Hepatocyte (in vitro differentiated cells): Measurements from ENCODE around the gene CHMP6. TPM values are rescaled to one million over a fixed set of nuclear protein-coding genes. Genes with fewer than 3 reads are reported as not detected.
"Not testable (repeated sequence)": the region's sequence is repeated elsewhere in the genome, so short reads cannot be mapped to it uniquely, and the experiment has no call there.

Source experiments
- DNase-seq: peaks from one replicate; pipeline ENCODE4 v3.0.0-alpha.2; 2016; ENCODE audit warnings: low spot score
- H2AFZ ChIP-seq: fragments of 200-600 bp; sonication (generic); 2 replicates; pipeline ENCODE4 v1.6.0; 2016; ENCODE audit warnings: antibody characterized with exemption, mild to moderate bottlenecking
- H3K27ac ChIP-seq: fragments of 200-600 bp; sonication (generic); 2 replicates; pipeline ENCODE4 v1.5.1; 2016; ENCODE audit warnings: mild to moderate bottlenecking
- H3K27me3 ChIP-seq: fragments of 200-600 bp; sonication (generic); 2 replicates; pipeline ENCODE4 v1.6.1; 2016
- H3K36me3 ChIP-seq: fragments of 200-600 bp; sonication (generic); replicated peaks from 2 replicates; pipeline ENCODE4 v1.5.1; 2016; ENCODE audit warnings: low read depth; ENCODE audit not compliant: insufficient read depth
- H3K4me1 ChIP-seq: fragments of 200-600 bp; sonication (generic); 2 replicates; pipeline ENCODE4 v1.5.1; 2016; ENCODE audit warnings: mild to moderate bottlenecking, moderate library complexity; ENCODE audit not compliant: insufficient read depth
- H3K4me2 ChIP-seq: fragments of 200-600 bp; sonication (generic); 2 replicates; pipeline ENCODE4 v1.6.0; 2016
- H3K4me3 ChIP-seq: fragments of 200-600 bp; sonication (generic); 2 replicates; pipeline ENCODE4 v1.5.1; 2016; ENCODE audit warnings: mild to moderate bottlenecking
- H3K79me2 ChIP-seq: fragments of 200-600 bp; sonication (generic); 2 replicates; pipeline ENCODE4 v1.6.0; 2017; ENCODE audit warnings: mild to moderate bottlenecking
- H3K9me2 ChIP-seq: fragments of 200-600 bp; sonication (generic); replicated peaks from 2 replicates; pipeline ENCODE4 v1.6.0; 2017; ENCODE audit warnings: mild to moderate bottlenecking; ENCODE audit not compliant: insufficient read depth
- H3K9me3 ChIP-seq: fragments of 200-600 bp; sonication (generic); 2 replicates; pipeline ENCODE4 v1.5.1; 2016; ENCODE audit warnings: low read depth, mild to moderate bottlenecking
- H4K20me1 ChIP-seq: fragments of 200-600 bp; sonication (generic); 2 replicates; pipeline ENCODE4 v1.6.0; 2016; ENCODE audit warnings: mild to moderate bottlenecking; ENCODE audit not compliant: insufficient read depth, poor library complexity, severe bottlenecking
- EZH2 ChIP-seq: fragments of 200-600 bp; sonication (generic); IDR thresholded peaks from 2 replicates; pipeline ENCODE4 v1.6.1; 2016; ENCODE audit warnings: antibody characterized with exemption, mild to moderate bottlenecking, borderline replicate concordance
- EZH2phosphoT487 ChIP-seq: fragments of 200-600 bp; sonication (generic); IDR thresholded peaks from one replicate; pipeline ENCODE4 v1.6.1; 2018; ENCODE audit warnings: antibody characterized with exemption, mild to moderate bottlenecking, low read depth, moderate library complexity; ENCODE audit not compliant: unreplicated experiment, severe bottlenecking
- WGBS: methylation state at CpG from one replicate; pipeline ENCODE4 v1.1.6; 2016; ENCODE audit warnings: low lambda C conversion rate; ENCODE audit errors: missing lambda C conversion rate; 5-methylcytosine and 5-hydroxymethylcytosine counted together
- polyA plus RNA-seq: library from polyadenylated mRNA; unstranded; fragments of >200 nt; fragmentation: Nextera tagmentation; extraction: Ambion mirVana; gene quantifications from 2 replicates; pipeline ENCODE4 v1.2.1, GENCODE V29; 2016
- total RNA-seq: library from RNA; depleted of rRNA; stranded (reverse); fragments of >200 nt; gene quantifications from 2 replicates; pipeline ENCODE4 v1.2.3, GENCODE V29; 2014
- TF ChIP-seq, protein P1 (sequence below): fragments of 200-600 bp; sonication (generic); IDR thresholded peaks from 2 replicates; pipeline ENCODE4 v1.5.1; 2016; ENCODE audit warnings: antibody characterized with exemption, mild to moderate bottlenecking; ENCODE audit not compliant: poor library complexity

The CHMP6 gene
- total and polyA plus RNA-seq, 2 experiments from 2014 or later: 16.9 to 38.3 TPM

DNA sequence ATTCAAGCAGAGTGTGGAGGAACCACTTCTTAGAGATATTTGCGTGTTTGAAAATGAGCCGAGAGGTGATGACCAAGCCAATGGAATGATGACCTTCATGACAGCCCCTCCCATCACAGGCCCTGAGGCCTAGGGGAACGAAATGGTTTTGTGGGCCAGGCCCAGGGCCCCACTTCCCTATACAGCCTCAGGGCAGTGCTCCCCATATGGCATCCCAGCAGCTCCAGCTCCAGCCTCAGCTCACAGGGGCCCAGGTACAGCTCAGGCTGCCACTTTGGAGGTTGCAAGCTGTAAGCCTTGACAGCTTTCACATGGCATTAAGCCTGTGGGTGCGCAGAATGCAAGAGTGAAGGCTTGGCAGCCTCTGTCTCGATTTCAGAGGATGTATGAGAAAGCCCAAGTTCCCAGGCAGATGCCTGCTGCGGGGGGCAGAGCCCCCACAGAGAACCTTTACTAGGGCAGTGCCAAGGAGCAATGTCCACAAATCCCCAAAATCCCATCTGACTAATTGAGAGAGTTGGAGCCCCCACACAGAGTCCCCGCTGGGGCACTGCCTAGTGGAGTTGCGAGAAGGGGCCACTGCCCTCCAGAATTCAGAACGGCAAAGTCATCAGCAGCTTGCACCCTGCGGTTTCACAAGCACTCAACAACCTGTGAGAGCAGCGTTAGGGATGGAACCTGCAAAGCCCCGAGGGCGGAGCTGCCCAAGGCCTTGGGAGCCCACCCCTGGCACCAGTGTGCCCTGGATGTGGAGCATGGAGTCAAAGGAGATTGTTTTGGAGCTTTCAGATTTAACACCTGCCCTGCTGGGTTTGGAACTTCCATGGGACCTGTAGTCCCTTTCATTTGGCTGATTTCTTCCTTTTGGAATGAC is 21.2 kb downstream of the CHMP6 start:
- 85% methylated on average over 13 of the region's 13 CpGs for WGBS
- H3K9me3 ChIP-seq: no peaks in the 10 kb centered on the region
- H3K79me2 ChIP-seq: no peaks in the 10 kb centered on the region
- no peaks in the 10 kb centered on the region for H3K9me2 ChIP-seq
- H3K36me3 ChIP-seq: no peaks in the 10 kb centered on the region
- no peak overlapping the region for H3K27ac ChIP-seq
- H3K4me3 ChIP-seq: no peak overlapping the region
- no peak overlapping the region for H3K4me2 ChIP-seq
- no peaks in the 10 kb centered on the region for H3K27me3 ChIP-seq
- no peak for DNase-seq
- H2AFZ ChIP-seq: no peak overlapping the region
- no peak for TF ChIP-seq EZH2
- no peaks in the 10 kb centered on the region for H4K20me1 ChIP-seq
- no peaks in the 10 kb centered on the region for H3K4me1 ChIP-seq

DNA sequence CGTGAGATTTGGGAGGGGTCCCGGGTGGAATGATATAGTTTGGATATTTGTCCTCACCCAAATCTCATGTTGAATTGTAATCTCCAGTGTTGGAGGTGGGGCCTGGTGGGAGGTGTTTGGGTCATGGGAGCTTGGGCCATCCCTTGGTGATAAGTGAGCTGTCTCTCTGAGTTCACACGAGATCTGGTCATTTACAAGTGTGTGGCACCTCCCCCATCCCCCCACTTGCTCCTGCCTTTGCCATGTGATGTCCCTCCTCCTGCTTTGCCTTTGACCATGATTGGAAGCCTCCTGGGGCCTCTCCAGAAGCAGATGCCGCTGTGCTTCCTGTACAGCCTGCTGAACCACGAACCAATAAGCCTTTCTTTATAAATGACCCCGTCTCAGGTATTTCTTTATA is 22.0 kb downstream of the CHMP6 start:
- no peaks in the 10 kb centered on the region for H3K9me3 ChIP-seq
- peaks cover 5% of the 10 kb centered on the region for H3K4me1 ChIP-seq
- no peaks in the 10 kb centered on the region for H3K36me3 ChIP-seq
- no peak overlapping the region for H3K27ac ChIP-seq
- no peak overlapping the region for H3K4me3 ChIP-seq
- no peak overlapping the region for H3K4me2 ChIP-seq
- H3K27me3 ChIP-seq: no peaks in the 10 kb centered on the region
- no peaks in the 10 kb centered on the region for H3K9me2 ChIP-seq
- no peak for DNase-seq
- TF ChIP-seq, protein P1, sequence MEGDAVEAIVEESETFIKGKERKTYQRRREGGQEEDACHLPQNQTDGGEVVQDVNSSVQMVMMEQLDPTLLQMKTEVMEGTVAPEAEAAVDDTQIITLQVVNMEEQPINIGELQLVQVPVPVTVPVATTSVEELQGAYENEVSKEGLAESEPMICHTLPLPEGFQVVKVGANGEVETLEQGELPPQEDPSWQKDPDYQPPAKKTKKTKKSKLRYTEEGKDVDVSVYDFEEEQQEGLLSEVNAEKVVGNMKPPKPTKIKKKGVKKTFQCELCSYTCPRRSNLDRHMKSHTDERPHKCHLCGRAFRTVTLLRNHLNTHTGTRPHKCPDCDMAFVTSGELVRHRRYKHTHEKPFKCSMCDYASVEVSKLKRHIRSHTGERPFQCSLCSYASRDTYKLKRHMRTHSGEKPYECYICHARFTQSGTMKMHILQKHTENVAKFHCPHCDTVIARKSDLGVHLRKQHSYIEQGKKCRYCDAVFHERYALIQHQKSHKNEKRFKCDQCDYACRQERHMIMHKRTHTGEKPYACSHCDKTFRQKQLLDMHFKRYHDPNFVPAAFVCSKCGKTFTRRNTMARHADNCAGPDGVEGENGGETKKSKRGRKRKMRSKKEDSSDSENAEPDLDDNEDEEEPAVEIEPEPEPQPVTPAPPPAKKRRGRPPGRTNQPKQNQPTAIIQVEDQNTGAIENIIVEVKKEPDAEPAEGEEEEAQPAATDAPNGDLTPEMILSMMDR: no peak
- no peak for TF ChIP-seq EZH2
- no peak for TF ChIP-seq EZH2phosphoT487
- no peaks in the 10 kb centered on the region for H4K20me1 ChIP-seq
- WGBS: 84% methylated on average over 6 of the region's 6 CpGs
- H3K79me2 ChIP-seq: no peaks in the 10 kb centered on the region
- no peak overlapping the region for H2AFZ ChIP-seq

DNA sequence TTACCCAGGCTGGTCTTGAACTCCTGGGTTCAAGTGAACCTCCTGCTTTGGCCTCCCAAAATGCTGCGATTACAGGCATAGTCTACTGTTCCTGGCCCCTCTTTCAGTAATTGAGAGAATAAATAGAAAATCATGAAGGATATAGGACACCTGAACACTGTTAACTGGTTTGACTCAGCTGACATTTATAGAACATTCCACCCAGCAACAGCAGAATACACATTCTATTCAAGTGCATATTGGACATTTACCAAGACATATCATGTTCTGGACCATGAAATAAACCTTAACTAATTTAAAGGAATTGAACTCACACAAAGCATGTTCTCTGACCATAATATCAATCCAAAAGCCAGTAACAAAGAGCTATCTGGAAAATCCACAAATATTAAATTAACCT is 23.5 kb downstream of the CHMP6 start:
- no peaks in the 10 kb centered on the region for H3K27me3 ChIP-seq
- TF ChIP-seq, protein P1: no peak
- TF ChIP-seq EZH2 (no peak), EZH2phosphoT487 (no peak)
- H3K9me3 ChIP-seq: no peaks in the 10 kb centered on the region
- no peak overlapping the region for H3K4me3 ChIP-seq
- no peaks in the 10 kb centered on the region for H3K36me3 ChIP-seq
- H3K4me2 ChIP-seq: no peak overlapping the region
- H3K79me2 ChIP-seq: no peaks in the 10 kb centered on the region
- no peaks in the 10 kb centered on the region for H4K20me1 ChIP-seq
- H3K27ac ChIP-seq: no peak overlapping the region
- DNase-seq: no peak
- no peaks in the 10 kb centered on the region for H3K9me2 ChIP-seq
- peaks cover 5% of the 10 kb centered on the region for H3K4me1 ChIP-seq
- 95% methylated on average over 1 of the region's 1 CpG for WGBS
- H2AFZ ChIP-seq: no peak overlapping the region

DNA sequence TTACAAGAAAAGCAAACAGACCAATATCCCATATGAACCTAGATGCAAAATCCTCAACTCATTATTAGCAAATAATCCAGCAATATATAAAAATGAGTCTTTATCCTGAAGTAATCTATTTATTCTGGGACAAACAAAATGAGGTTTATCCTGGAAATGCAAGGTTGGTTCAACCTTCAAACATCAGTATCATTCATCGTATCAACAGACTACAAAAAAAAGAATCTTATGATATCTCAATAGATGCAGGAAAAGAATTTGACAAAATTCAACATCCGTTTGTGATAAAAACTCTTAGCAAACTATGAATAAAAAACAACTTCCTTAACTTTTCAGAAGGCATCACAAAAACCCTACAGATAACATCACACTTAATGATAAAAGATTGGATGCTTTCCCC is 24.9 kb downstream of the CHMP6 start:
- H3K4me2 ChIP-seq: no peak overlapping the region
- H3K9me3 ChIP-seq: no peaks in the 10 kb centered on the region
- H3K27ac ChIP-seq: no peak overlapping the region
- H3K36me3 ChIP-seq: no peaks in the 10 kb centered on the region
- peaks cover 8% of the 10 kb centered on the region for H3K4me1 ChIP-seq
- 90% methylated on average over 2 of the region's 2 CpGs for WGBS
- no peak for DNase-seq
- no peaks in the 10 kb centered on the region for H3K9me2 ChIP-seq
- no peak overlapping the region for H2AFZ ChIP-seq
- H3K4me3 ChIP-seq: no peak overlapping the region
- H3K27me3 ChIP-seq: no peaks in the 10 kb centered on the region
- H3K79me2 ChIP-seq: no peaks in the 10 kb centered on the region
- H4K20me1 ChIP-seq: no peaks in the 10 kb centered on the region
- TF ChIP-seq EZH2: no peak
- TF ChIP-seq, protein P1: no peak
- TF ChIP-seq EZH2phosphoT487: no peak

DNA sequence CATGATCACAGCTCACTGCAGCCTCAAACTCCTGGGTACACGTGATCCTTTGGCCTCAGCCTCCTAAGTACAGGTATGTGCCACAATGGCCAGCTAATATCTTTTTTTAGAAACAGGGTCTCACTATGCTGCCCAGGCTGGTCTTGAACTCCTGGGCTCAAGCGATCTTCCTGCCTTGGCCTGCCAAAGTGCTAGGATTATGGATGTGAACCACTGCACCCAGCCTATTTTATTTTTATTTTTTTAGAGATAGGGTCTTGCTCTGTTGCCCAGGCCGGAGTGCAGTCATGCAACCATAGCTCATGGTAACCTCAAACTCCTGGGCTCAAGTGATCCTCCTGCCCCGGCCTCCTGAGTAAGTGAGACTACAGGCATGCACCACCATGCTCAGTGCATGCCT is 25.7 kb downstream of the CHMP6 start:
- H4K20me1 ChIP-seq, H3K27me3 ChIP-seq, H3K4me1 ChIP-seq, H3K36me3 ChIP-seq, DNase-seq, H3K9me2 ChIP-seq, H2AFZ ChIP-seq, H3K79me2 ChIP-seq, H3K4me3 ChIP-seq, H3K9me3 ChIP-seq: not testable (repeated sequence)
- Histone ChIP-seq H3K27ac (peak overlapping the region; percentile 78), H3K4me2 (peak overlapping the region; percentile 71)
- WGBS: 91% methylated on average over 4 of the region's 4 CpGs
